ENCODE data around the gene MVD.
"Not testable (repeated sequence)": the region's sequence is repeated elsewhere in the genome, so short reads cannot be mapped to it uniquely, and the experiment has no call there.

MVD gene

DNA sequence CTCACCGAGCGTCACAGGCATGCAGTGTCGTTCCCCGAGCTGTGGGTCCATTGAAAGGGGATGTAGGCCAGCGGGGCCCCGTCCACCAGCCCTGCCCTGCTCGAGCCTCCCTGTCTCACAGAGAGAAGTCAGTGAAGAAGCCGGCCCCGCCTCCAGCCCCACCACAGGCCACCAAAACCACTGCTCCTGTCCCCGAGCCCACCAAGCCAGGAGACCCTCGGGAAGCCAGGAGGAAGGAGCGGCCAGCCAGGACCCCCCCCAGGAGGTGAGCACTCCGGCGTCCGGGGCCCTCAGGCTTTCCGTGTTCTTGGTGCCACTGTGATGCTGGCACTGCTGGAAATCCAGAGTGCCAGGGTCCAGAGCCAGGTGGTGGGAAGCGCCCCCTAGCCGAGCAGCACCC, 38.4 kb downstream of the MVD start:
- no peak for DNase-seq (ENCODE audit: low spot score)

DNA sequence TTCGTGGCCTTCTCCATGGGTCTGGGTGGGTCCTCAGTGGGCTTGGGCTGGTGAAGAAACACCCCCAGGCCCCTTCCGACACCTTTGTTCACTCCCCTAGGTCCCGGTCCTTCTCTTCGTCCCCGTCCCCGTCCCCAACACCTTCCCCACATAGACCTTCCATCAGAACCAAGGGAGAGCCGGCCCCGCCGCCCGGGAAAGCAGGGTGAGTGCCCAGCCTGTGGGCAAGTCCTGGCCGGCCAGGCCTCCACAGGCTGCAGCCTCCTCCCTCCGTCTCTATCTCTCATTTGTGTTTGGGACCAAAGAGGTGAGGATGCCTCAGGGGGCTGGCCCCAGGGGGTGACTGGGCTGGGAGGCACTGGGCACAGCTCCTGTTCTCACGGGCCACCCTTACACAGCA, 39.0 kb downstream of the MVD start:
- no peak for DNase-seq (ENCODE audit: low spot score)

DNA sequence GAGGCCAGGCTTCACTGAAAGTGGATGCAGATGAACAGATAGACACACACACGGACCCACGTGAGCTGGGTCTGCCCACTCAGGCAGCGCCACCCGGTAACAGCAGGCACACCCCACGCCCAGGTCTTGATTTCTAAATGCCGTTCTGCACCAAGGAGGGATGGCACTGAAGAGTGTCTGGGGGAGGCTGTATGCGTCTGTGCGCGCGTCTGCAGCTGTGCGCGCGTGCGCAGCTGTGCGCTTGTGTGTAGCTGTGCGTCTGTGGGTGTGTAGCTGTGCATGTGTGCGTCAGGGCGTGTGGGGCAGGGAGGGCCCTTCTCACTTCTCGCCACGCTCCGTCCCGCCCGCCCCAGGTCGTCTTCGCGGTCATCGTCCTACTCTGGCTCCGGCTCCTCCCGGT, 40.0 kb downstream of the MVD start:
- DNase-seq (ENCODE audit: low spot score): no peak

DNA sequence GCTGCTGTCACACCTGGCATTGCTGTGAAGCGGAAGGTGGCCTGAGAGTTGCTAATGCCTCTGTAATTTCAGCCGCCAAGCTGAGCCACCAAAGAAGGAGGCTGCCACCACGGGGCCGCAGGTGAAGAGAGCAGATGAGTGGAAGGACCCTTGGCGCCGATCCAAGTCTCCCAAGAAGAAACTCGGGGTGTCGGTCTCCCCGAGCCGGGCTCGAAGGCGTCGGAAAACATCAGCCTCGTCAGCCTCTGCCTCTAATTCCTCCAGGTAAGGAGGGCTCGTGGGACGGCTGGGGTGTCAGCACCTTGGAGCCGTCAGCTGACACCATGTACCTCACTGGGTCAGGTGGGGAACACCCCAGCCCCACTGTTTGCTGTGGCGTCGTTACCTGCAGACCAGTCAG, 40.8 kb downstream of the MVD start:
- DNase-seq (ENCODE audit: low spot score): no peak

DNA sequence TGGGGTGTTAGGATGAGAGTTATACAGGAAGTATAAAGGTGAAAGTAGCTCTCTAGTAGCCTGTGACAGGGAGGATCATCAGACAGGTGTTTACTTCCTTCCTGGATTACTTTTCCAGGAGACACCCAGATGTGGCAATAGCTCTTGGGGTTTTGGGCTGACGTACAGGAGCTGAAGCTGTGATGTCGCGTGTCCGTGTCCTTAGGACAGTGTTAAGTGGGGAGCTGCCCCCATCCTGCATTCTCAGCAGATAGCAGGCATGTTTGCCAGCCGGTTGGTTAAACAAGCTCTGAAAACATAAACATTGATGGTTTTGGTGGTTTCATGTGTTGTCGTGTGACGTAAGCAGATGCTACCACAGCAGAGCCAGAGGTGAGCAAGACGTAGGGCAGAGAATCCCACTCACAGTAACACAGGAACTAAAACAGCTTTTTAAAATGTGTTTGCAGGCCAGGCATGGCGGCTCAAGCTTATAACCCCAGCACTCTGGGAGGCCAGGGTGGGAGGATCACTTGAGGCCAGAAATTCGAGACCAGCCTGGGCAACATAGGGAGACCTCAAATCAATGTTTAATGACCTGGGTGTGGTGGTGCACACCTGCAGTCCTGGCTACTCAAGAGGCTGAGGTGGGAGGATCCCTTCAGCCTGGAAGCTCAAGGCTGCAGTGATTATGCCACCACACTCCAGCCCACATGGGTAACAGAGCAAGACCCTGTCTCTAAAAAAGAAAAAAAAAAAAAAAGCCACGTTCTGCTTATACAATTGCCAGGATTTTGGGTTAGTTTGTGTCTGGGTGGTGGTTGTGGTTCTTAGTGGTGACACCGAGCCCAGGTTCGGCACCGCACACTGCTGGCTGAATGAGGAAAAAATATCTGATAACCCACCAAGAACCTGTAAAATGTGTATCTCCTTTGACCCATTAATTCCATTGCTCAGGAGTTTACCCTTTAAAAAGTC, 42.8 kb downstream of the MVD start:
- DNase-seq (ENCODE audit: low spot score): no peak

DNA sequence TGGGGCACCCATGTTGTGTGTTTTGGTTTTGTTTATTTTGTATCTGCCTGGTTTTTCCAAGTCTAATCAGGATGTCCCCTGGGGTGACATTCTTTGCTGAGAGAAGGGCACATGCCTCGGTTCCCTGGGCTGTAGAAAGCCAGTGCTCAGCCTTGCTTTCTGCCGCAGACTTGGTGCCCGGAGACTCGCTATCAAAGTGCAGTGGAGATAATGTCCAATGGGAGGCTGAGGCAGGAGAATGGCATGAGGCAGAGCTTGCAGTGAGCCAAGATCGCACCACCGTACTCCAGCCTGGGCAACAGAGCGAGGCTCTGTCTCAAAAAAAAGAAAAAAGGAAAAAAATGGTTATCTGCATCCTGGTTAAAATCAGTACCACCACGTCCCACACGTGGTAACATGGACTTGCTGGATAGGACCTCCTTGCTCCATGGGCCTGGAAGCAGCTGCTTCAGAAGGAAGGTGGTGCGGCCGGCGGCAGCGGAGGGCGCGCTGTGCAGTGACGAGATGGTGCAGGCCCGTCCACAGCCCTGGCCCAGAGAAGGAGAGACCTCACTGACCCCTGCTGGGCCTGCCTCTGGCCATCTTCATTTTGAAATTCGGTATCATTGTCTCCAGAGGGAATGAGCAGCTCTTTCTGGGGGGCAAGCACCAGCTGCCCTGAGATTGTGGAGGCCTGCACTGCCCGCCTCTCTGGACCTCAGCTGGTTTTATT, 43.8 kb downstream of the MVD start:
- DNase-seq (ENCODE audit: low spot score): no peak

DNA sequence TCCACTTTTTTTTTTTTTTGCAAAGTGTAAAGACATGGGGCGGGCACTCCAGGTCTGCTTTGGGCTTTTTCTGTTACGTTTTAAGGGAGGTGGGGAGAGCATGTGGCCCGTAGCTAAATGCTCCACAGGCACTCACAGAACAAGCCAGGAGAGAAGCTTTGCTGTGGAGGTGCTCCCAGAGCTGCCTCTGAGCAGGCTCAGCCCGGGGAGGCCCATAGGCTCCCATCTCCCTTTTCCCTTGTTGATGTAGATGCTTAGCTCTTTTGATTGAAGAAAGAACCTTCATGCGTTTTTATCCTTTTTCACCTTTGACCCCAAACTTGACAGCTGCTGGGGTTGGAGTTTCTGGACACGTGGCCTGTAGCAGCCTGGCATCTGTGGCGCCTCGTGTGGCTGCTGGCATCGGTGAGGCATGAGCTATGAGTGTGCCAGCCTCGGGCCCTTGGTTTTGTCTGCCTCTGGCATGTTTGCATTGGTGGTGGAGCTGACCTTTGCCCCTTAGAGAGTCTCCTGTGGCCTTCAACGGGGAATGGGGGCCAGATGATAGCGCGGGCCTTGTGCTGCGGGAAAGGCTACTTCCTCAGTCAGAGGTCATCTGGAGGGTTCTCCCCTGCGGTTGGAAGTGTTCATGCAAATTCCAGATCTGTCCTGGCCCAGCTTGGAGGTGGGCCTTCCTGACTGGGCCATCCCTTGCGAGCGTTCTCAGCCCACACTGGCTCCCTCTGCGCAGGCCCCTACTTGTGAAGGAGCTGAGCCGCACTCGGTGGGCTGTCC, 44.5 kb downstream of the MVD start:
- DNase-seq (ENCODE audit: low spot score): no peak

DNA sequence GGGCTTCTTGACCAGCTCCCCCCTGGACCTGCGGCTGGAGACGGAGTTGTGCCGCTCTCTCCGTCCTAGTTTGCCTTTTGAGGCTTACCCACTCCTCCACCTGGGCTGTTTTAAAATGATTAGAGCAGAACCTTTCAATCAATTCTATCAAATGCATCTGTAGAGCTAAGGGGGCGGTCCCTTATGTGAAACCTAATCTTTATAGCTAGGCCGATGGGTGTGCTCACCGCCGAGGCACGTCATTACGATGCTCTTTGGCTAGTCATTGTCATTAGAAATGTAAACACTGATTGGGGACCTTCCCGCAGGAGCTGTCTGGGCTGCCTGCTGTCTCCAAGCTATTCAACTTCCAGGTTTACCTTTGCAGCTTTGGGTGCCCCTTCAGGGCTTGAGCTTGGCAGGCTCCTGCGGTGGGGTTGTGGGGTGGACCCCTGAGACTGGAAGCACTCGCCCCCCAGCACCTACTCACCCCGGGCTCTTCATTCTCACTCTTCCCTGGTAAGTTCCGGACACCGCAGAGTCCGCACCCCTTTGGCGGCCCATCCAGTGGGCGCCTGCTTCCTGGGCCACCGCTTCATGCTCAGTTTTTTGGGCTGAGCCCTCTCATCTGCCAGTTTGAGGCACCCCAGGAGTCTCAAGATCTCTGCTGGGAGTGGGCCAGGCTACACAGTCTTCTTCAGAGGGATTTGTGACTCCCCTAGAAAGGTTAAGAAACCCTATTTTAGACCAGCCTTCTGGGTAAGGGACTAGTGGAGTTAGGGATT, 45.4 kb downstream of the MVD start:
- no peak for DNase-seq (ENCODE audit: low spot score)

DNA sequence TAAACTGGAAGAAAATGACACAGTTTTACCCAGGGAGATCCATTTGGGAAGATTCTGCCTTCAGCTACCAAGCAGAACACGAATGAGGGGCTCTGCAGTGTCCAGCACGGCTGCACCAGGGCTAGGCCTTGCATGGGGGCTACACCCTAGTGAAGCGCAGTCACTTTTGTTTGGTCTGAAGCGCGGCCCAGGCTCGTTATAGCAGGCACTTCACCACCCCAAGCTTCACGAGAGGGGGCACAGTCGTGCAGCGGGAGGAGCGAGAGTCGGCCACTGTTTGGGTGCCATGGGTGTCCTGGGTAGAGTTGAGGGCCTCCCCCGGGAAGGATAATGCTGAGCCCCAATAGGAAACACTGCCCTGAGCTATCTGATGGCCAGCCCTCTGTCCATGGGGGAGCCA, 46.2 kb downstream of the MVD start:
- DNase-seq (ENCODE audit: low spot score): no peak

DNA sequence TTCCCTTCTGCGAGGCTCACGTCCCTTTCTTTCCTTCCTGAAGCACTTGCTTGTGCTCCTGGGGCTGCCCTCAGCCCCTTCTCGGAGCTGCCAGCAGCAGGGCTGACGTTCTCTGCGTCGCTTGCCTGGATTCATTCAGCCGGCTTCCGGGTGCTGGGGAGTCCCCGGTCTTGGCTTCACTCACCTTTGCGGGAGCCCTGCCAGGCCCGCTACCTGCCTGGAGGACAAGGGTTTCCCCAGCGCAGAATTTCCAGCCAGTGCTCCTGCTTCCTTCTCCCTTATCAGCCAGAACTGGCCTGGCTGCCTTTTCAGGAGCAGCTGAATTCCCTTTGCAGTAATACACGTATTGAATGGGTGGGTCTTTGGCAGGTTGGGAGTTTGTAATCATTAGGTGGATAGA, 46.6 kb downstream of the MVD start:
- DNase-seq (ENCODE audit: low spot score): no peak

DNA sequence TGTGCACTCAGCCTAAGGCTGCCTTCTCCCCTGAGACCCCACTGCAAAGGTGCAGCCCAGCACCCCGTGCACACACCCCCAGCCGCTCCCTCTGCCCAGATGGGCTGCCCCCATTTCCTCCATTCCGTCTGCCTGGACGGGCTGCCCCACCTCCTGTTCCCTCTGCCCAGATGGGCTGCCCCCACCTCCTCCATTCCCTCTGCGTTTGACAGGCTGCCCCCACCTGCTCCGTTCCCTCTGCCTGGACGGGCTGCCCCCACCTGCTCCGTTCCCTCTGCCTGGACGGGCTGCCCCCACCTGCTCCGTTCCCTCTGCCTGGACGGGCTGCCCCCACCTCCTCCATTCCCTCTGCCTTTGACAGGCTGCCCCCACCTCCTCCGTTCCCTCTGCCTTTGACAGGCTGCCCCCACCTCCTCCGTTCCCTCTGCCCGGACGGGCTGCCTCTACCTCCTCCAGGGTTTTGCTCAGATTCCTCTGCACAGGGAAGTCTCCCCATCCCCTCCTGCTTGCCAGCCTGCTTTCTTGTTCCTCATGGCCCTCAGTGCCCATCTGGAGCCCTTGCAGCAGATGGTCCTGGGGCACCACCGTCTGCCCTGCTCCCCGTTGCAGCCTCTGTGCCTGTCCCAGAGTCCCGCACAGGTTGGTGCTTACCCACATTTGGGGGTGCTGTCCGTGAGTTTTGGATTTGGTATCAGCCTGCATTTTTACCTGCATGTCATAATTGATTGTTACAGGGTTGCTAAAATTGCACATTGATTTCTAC, 47.9 kb downstream of the MVD start:
- no peak for DNase-seq (ENCODE audit: low spot score)

DNA sequence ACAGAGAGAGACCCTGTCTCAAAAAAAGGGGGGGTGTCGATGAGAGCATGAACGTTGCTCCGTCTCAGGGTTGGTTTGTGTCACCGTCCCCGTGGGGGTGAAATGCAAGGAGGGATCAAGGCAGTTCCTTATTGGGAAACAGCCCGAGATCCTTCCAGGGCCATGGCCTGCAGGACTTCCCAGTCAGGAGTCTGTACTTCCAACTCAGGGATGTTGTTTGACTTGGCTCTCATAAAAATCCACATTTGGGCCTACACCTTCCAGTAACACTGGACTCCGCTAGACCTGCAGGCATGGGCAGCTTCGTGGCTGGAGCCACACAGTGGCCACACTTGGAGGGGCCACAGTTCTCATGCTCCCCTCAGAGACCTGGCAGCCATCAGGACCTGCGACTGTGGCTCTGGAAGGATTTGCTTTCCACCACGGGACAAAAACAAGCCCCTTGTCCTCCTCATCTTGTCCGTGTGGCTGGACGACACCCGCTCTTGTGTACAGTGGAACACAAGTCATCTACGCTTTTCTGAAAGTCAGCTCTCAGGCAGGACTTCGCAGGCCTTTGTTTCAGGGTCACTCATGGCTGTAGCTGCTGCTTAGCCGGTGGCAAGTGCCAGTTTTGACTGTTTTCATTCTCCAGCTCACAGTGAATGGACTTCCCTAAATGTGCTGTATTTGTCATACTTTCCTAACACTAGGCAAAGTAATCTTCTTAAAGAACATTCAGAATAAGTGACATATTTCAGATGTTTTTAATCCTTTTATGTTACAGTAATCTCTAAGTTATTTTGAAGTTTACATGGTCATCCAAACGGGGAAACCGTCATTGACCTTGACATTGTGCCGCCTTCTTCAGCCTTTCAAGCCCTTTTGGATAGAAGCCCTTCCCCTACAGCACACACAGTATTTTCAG, 48.7 kb downstream of the MVD start:
- no peak for DNase-seq (ENCODE audit: low spot score)

DNA sequence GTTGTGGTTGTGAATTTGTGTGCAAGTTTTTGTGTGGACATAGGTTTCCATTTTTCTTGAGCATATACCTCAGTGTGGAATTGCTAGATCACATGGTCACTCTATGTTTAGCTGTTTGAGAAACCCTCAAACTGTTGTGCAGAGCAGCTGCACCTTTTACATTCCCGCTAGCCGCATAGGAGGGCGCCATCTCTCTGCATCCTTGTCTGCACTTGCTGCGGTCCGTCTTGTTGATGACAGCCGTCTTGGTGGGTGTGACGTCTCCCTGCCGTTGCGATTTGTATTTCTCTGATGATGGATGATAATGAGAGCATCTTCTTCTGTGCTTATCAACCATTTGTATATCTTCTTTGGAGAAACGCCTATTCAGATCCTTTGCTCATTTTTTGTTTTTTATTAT, 49.6 kb downstream of the MVD start:
- no peak for DNase-seq (ENCODE audit: low spot score)

DNA sequence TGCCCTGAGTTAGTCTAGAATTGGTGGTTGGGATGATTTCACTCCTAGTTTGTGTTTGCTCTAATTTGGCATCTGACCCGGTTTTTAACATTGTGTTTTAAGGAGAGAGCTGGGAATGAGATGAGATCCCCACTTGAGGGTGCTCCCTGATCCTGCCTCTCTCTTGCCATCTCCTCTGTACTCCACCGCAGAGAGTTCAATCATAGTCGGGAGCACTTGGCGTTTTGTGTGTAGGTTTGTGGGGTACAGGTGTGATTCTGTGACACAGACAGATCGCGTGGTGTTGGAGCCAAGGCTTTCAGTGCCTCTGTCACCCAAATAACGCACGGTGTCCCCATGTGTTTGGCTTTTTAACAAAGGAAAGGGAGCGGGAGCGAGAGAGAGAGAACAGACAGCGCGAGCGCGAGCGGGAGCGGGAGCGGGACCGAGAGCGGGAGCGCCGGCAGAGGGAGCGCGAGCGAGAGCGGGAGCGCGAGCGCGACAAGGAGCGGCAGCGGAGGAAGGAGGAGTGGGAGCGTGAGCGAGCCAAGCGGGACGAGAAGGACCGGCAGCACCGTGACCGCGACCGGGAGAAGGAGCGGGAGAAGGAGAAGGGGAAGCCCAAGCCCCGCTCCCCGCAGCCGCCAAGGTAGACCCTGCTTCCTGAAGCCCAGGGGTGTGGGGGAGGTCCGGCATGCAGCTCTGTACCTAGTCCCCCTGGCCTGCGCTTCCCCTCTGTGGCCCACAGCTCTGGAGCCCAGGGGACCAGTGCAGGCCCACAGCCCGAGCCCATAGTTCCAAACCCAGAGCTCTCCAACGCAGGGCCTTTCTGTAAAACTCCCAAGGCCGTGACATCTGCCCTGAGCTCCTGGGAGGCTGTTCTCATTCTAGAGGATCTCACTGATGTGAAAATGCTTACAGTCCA, 51.7 kb downstream of the MVD start:
- no peak for DNase-seq (ENCODE audit: low spot score)

DNA sequence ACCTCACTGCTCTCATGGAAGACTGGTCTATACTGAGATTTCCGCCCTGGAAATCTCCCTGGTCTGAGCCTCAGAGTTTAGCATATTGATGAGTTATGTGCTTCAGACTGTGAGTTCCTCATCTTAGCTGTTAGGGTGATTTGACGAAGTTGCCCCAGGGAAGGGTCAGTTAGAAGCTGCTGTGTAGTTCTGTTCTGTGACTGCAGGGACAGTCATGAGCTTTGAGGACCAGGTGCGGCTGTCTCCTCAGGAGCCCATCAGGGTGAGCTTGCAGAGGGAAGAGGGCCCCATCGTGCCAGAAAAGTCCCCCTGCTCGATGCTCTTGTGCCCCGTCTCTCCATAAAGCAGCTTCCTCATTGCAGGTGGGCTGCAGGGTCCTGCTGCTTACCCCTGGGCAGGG, 52.8 kb downstream of the MVD start:
- DNase-seq (ENCODE audit: low spot score): no peak

DNA sequence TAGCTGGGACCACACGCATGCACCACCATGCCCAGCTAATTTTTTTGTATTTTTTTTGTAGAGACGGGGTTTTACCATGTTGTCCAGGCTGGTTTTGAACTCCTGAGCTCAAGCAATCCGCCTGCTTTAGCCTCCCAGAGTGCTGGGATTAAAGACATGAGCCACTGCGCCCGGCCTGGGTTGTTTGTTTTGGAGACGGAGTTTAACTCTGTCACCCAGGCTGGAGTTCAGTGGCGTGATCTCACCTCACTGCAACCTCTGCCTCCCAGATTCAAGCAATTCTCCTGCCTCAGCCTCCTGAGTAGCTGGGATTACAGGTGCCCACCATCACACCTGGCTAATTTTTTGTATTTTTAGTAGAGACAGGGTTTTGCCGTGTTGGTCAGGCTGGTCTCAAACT, 53.5 kb downstream of the MVD start:
- not testable (repeated sequence) for DNase-seq (ENCODE audit: low spot score)

DNA sequence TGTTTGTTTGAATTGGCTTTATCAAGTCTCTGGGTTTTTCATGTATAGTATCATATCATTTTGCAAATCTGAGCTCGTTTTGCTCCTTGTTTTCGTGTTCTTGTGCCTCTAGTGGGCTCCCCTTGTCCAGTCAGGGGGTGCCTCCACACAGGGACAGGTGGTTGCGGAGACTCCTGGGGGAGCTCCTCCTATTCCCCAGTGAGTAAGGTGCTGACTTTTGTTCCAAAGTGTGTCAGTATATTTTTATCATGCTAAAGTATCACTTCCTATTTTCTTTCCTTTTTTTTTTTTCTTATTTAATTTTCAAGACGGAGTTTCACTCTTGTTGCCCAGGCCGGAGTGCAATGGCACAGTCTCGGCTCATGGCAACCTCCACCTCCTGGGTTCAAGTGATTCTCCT, 54.8 kb downstream of the MVD start:
- no peak for DNase-seq (ENCODE audit: low spot score)

DNA sequence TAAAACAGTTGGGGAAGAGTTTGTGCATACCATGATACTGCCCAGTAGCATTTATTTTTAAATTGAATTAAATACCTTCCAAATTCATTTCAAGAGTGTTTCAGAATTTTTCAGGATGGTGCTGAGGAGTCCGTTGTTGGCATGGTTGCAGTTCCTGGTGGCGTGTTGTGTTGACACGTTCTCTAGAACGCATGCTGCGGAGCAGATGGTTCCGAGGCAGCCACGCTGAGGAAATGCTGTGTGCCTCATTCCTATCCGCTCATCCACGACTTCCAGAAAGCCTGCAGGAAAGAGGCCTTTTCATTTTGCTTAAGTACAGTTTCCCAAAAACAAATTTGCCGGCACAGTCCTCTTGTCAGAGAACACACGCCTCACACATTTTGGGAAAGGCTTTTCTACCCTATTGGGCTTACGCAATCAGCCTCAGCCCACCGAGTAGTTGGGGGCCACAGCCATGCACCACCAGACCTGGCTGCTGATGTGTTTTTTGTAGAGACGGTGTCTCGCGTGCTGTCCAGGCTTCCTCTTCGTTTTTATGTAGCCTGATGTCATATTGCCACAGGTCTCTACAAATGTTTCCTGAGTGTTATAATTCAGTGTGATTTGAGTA, 56.6 kb downstream of the MVD start:
- DNase-seq (ENCODE audit: low spot score): no peak

Data from hepatic stellate cell (primary cell).